ENCODE measurements around the gene COG3. TPM values are rescaled to one million over a fixed set of nuclear protein-coding genes. Genes with fewer than 3 reads are reported as not detected.

COG3 gene
- total RNA-seq, 1 experiment from 2014 or later: 17.6 TPM

GRCh38 chr13:45548281-45548680, 83.5 kb downstream of the COG3 start:
- CTCF ChIA-PET: no interaction called here
- intact Hi-C loops (cut with micrococcal nuclease): no loop called here
- no peak overlapping the region for H3K4me3 ChIP-seq (replicated peaks in 1 of 2; ENCODE audit: low read depth in 1 of 2, low read length in 2 of 2)

More at GRCh38 chr13:45548281-45548680, 83.5 kb downstream of the COG3 start:
- TF ChIP-seq SIN3A (IDR thresholded peaks at IDR 0.05; ENCODE audit: low read depth): no peak
- no peak for TF ChIP-seq ZNF274 (IDR thresholded peaks at IDR 0.05; ENCODE audit: low read depth, low read length)
- no peak for TF ChIP-seq POLR2AphosphoS5 (IDR thresholded peaks at IDR 0.05; ENCODE audit: low read depth, low read length)
- no peak for TF ChIP-seq ELF1 (IDR thresholded peaks at IDR 0.05; ENCODE audit: borderline replicate concordance, low read depth)
- TF ChIP-seq CTCF (IDR thresholded peaks at IDR 0.05 in 2 of 3, conservative IDR thresholded peaks at IDR 0.05 in 1 of 3; ENCODE audit: borderline replicate concordance in 1 of 3, insufficient read depth in 1 of 3, low read depth in 2 of 3, low read length in 2 of 3): no peak
- TF ChIP-seq CEBPB (IDR thresholded peaks at IDR 0.05; ENCODE audit: low read depth): no peak
- TF ChIP-seq ZFX (IDR thresholded peaks at IDR 0.05): no peak
- no peak for TF ChIP-seq ATF3 (IDR thresholded peaks at IDR 0.05)
- TF ChIP-seq, protein P1, sequence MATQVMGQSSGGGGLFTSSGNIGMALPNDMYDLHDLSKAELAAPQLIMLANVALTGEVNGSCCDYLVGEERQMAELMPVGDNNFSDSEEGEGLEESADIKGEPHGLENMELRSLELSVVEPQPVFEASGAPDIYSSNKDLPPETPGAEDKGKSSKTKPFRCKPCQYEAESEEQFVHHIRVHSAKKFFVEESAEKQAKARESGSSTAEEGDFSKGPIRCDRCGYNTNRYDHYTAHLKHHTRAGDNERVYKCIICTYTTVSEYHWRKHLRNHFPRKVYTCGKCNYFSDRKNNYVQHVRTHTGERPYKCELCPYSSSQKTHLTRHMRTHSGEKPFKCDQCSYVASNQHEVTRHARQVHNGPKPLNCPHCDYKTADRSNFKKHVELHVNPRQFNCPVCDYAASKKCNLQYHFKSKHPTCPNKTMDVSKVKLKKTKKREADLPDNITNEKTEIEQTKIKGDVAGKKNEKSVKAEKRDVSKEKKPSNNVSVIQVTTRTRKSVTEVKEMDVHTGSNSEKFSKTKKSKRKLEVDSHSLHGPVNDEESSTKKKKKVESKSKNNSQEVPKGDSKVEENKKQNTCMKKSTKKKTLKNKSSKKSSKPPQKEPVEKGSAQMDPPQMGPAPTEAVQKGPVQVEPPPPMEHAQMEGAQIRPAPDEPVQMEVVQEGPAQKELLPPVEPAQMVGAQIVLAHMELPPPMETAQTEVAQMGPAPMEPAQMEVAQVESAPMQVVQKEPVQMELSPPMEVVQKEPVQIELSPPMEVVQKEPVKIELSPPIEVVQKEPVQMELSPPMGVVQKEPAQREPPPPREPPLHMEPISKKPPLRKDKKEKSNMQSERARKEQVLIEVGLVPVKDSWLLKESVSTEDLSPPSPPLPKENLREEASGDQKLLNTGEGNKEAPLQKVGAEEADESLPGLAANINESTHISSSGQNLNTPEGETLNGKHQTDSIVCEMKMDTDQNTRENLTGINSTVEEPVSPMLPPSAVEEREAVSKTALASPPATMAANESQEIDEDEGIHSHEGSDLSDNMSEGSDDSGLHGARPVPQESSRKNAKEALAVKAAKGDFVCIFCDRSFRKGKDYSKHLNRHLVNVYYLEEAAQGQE (IDR thresholded peaks at IDR 0.05; ENCODE audit: low read depth): no peak
- TF ChIP-seq EGR1 (IDR thresholded peaks at IDR 0.05; ENCODE audit: low read depth): no peak
- no peak for TF ChIP-seq TCF7L2 (IDR thresholded peaks at IDR 0.05; ENCODE audit: borderline replicate concordance, extremely low read depth, insufficient read depth, insufficient read length)
- no peak for TF ChIP-seq MAX (IDR thresholded peaks at IDR 0.05)
- TF ChIP-seq ZBTB33 (IDR thresholded peaks at IDR 0.05; ENCODE audit: extremely low read depth, insufficient replicate concordance, low read length): no peak
- no peak for TF ChIP-seq SRF (IDR thresholded peaks at IDR 0.05; ENCODE audit: low read depth)
- TF ChIP-seq SP1 (IDR thresholded peaks at IDR 0.05; ENCODE audit: low read depth): no peak
- no peak for TF ChIP-seq EZH2phosphoT487 (IDR thresholded peaks at IDR 0.05; ENCODE audit: borderline replicate concordance)
- no peaks in the 10 kb centered on the region for H3K9me2 ChIP-seq (ENCODE audit: insufficient read depth)
- BruUV-seq (replicated peaks): no TSS peak
- no peak overlapping the region for H3K4me2 ChIP-seq (ENCODE audit: low read length)
- H3K9ac ChIP-seq (ENCODE audit: low read length): no peak overlapping the region
- ChIA-PET POLR2A (no interaction called here), RAD21 (ENCODE audit: low non-redundant PET in 1 of 2, low total read pairs in 2 of 2, uncharacterized antibody in 2 of 2, unreplicated experiment in 2 of 2) (no interaction called here)
- peaks cover 14% of the 10 kb centered on the region for H3K27me3 ChIP-seq (ENCODE audit: insufficient read depth, low read length)
- H3K79me2 ChIP-seq (ENCODE audit: insufficient read depth, low read length): no peaks in the 10 kb centered on the region
- H2AFZ ChIP-seq (ENCODE audit: low read depth, low read length, poor library complexity, severe bottlenecking): no peak overlapping the region
- DNase-seq (ENCODE audit: low read depth, low spot score) (no peak), ATAC-seq (no peak)
- H3K36me3 ChIP-seq (ENCODE audit: control insufficient read depth in 1 of 2, insufficient read depth in 2 of 2, low read length in 2 of 2): no peaks in the 10 kb centered on the region
- H3K9me3 ChIP-seq (ENCODE audit: control insufficient read depth in 1 of 2, insufficient read depth in 1 of 2, low read depth in 1 of 2, low read length in 2 of 2): no peaks in the 10 kb centered on the region
- H3K27ac ChIP-seq (ENCODE audit: low read depth, low read length): no peak overlapping the region
- H3K4me1 ChIP-seq (ENCODE audit: control insufficient read depth in 1 of 2, insufficient read depth in 2 of 2, low read length in 2 of 2): no peaks in the 10 kb centered on the region
- no peaks in the 10 kb centered on the region for H4K20me1 ChIP-seq (ENCODE audit: insufficient read depth)
